Transverse colon (tissue), 4 donors: ENCODE data around the gene GNG11. TPM values are rescaled to one million over a fixed set of nuclear protein-coding genes. Genes with fewer than 3 reads are reported as not detected.

Source experiments
- DNase-seq: peaks from one replicate; pipeline ENCODE4 v3.0.0-alpha.2; 2019
- H3K27ac ChIP-seq, 4 donors: fragments of 200-600 bp; sonication (generic); 2 replicates each; pipeline ENCODE4 v1.5.1; 2016 to 2018; ENCODE audit warnings: inconsistent platforms in 4 of 4
- H3K27me3 ChIP-seq: fragments of 200-600 bp; sonication (generic); 2 replicates; pipeline ENCODE4 v1.5.1; 2017; ENCODE audit warnings: inconsistent platforms
- H3K36me3 ChIP-seq, 4 donors: fragments of 200-600 bp; sonication (generic); 2 replicates each; pipeline ENCODE4 v1.5.1; 2017 to 2019; ENCODE audit warnings: inconsistent platforms in 4 of 4
- H3K4me1 ChIP-seq, 4 donors: fragments of 200-600 bp; sonication (generic); 2 replicates each; pipeline ENCODE4 v1.5.1; 2017 to 2020; ENCODE audit warnings: inconsistent platforms in 4 of 4
- H3K4me3 ChIP-seq, 4 donors: fragments of 200-600 bp; sonication (generic); 1 replicate in 1 of 4; 2 replicates in 3 of 4; pipeline versions ENCODE4 v1.5.1 to v1.6.1; 2017 to 2019; ENCODE audit warnings: inconsistent platforms in 4 of 4
- H3K9me3 ChIP-seq, 2 donors: fragments of 200-600 bp; sonication (generic); 2 replicates each; pipeline ENCODE4 v1.5.1; 2017 to 2019; ENCODE audit warnings: inconsistent platforms in 2 of 2
- EP300 ChIP-seq: sonication (generic); formaldehyde crosslinking; IDR thresholded peaks from one replicate; pipeline ENCODE4 v1.6.1; 2017; ENCODE audit warnings: antibody characterized with exemption, low read depth
- POLR2A ChIP-seq: fragments of 450-650 bp; IDR thresholded peaks from one replicate; pipeline ENCODE4 v1.6.1; 2016; ENCODE audit warnings: antibody characterized with exemption, mild to moderate bottlenecking, moderate library complexity
- POLR2AphosphoS5 ChIP-seq, 3 donors: sonication (generic); formaldehyde crosslinking; IDR thresholded peaks; one replicate each; pipeline ENCODE4 v1.6.1; 2016; ENCODE audit warnings: antibody characterized with exemption in 3 of 3
- WGBS, 2 donors: methylation state at CpG; one replicate each; pipeline ENCODE4 v1.1.5; 2018; ENCODE audit warnings: low coverage in 1 of 2; 5-methylcytosine and 5-hydroxymethylcytosine counted together
- in situ Hi-C, 4 donors: fragments of 200-750 bp; cut with MboI; loops; one replicate each; pipeline versions ENCODE4 v1.15.0 to v1.15.1; 2017; ENCODE audit warnings: low sequenced_read_pairs in 3 of 4, low pct_ligation_motif_present in 1 of 4, low pct_unique_long_range_greater_than_20kb in 1 of 4
- intact Hi-C: fragments of 100-400 bp; cut with DNase I; formaldehyde crosslinking; loops from one replicate; pipeline ENCODE4 v1.15.1; 2023; ENCODE audit warnings: low total_unique reads
- total RNA-seq, 4 donors: library from RNA; depleted of rRNA; stranded (reverse); fragments of >200 nt; gene quantifications; one replicate each; pipeline ENCODE4 v1.1.0, GENCODE V29; 2016
- TF ChIP-seq, protein P1 (sequence below), 5 experiments: fragments of 200-600 bp in 3 of 5; fragments of 450-650 bp in 2 of 5; sonication (generic) in 3 of 5; IDR thresholded peaks; 1 replicate in 2 of 5; 2 replicates in 3 of 5; pipeline ENCODE4 v1.5.1; 2016 to 2017; ENCODE audit warnings: antibody characterized with exemption in 5 of 5, inconsistent platforms in 3 of 5, mild to moderate bottlenecking in 2 of 5, moderate library complexity in 1 of 5

GNG11 gene
- total RNA-seq, 4 donors from 2014 or later = 3.0 to 6.2 (median 4.7) TPM

DNA sequence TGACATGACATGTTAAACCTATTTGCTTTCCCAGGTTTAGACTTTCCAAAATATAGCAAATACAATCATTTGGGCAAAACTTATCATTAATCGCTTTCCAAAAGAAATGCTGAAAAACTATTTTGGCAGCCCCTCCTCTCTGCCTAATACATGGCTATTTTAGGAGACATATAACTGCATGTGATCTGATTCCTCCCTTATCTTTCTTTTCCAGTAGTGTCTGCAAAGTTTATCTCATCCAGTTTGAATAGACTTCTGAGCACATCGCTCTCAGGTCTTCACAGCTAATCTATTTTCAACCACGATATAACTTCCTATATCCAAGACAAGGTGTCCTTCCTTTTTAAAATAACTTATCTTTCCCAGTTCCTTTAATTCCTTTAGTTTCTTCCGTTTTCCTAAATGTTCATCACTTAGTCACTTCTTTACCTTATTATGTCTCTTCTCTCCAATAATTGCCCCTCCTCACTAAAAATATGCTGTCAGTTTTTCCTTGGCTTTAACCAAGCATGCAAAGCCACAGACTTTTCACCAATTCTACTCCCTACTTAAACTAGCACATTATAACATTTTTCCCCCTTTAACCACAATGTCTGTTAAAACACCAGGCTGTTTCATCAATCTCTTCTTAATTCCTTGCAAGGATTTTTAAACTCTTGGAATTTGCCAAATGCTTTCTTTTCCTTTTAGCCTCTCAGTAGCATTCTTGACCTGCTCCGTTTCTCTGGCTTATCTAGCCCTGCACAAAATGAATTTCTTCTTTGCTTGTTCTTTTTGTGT lies 24.4 kb downstream of the GNG11 start:
- no peaks in the 10 kb centered on the region for H3K27me3 ChIP-seq
- in situ Hi-C loops = no loop called here
- no peaks in the 10 kb centered on the region for H3K36me3 ChIP-seq
- no peak overlapping the region for H3K4me3 ChIP-seq
- intact Hi-C loops = loop anchor here (5.0 kb wide), 1 partner anchor 51 kb away; no protein-coding TSS in a partner anchor
- no peaks in the 10 kb centered on the region for H3K9me3 ChIP-seq
- 60 to 75% methylated on average over 5 of the region's 5 CpGs for whole genome bisulfite sequencing, 2 donors
- no peak for DNase-seq
- H3K27ac ChIP-seq = no peak overlapping the region
- no peak for TF ChIP-seq POLR2A
- no peak for TF ChIP-seq EP300
- TF ChIP-seq, protein P1, sequence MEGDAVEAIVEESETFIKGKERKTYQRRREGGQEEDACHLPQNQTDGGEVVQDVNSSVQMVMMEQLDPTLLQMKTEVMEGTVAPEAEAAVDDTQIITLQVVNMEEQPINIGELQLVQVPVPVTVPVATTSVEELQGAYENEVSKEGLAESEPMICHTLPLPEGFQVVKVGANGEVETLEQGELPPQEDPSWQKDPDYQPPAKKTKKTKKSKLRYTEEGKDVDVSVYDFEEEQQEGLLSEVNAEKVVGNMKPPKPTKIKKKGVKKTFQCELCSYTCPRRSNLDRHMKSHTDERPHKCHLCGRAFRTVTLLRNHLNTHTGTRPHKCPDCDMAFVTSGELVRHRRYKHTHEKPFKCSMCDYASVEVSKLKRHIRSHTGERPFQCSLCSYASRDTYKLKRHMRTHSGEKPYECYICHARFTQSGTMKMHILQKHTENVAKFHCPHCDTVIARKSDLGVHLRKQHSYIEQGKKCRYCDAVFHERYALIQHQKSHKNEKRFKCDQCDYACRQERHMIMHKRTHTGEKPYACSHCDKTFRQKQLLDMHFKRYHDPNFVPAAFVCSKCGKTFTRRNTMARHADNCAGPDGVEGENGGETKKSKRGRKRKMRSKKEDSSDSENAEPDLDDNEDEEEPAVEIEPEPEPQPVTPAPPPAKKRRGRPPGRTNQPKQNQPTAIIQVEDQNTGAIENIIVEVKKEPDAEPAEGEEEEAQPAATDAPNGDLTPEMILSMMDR (IDR thresholded peaks at IDR 0.05) = no peak
- no peak for TF ChIP-seq POLR2AphosphoS5 (IDR thresholded peaks at IDR 0.05)
- H3K4me1 ChIP-seq = no peaks in the 10 kb centered on the region

GRCh38 chr7:93948106-93948505 lies 26.6 kb downstream of the GNG11 start:
- H3K9me3 ChIP-seq = no peaks in the 10 kb centered on the region
- H3K27ac ChIP-seq = no peak overlapping the region
- H3K36me3 ChIP-seq = no peaks in the 10 kb centered on the region
- intact Hi-C loops = loop anchor here (5.0 kb wide), 1 partner anchor 49 kb away; no protein-coding TSS in a partner anchor
- H3K4me3 ChIP-seq = no peak overlapping the region
- no peaks in the 10 kb centered on the region for H3K27me3 ChIP-seq
- TF ChIP-seq POLR2AphosphoS5 (IDR thresholded peaks at IDR 0.05) (no peak), EP300 (no peak), POLR2A (no peak)
- TF ChIP-seq, protein P1 (IDR thresholded peaks at IDR 0.05) = no peak
- no peak for DNase-seq
- H3K4me1 ChIP-seq = no peaks in the 10 kb centered on the region
- in situ Hi-C loops = no loop called here
- WGBS, 2 donors = 25 to 40% methylated on average over 1 of the region's 1 CpG

GRCh38 chr7:93948873-93949272 lies 27.3 kb downstream of the GNG11 start:
- Histone ChIP-seq H3K4me1 (no peaks in the 10 kb centered on the region), H3K27me3 (no peaks in the 10 kb centered on the region), H3K4me3 (no peak overlapping the region), H3K27ac (no peak overlapping the region), H3K36me3 (no peaks in the 10 kb centered on the region), H3K9me3 (no peaks in the 10 kb centered on the region)
- 46 to 60% methylated on average over 2 of the region's 2 CpGs for WGBS, 2 donors
- intact Hi-C loops (loop anchor here (5.0 kb wide), 1 partner anchor 48 kb away; no protein-coding TSS in a partner anchor), in situ Hi-C loops (no loop called here)
- TF ChIP-seq POLR2AphosphoS5 (IDR thresholded peaks at IDR 0.05) (no peak), POLR2A (no peak), EP300 (no peak)
- TF ChIP-seq, protein P1 (IDR thresholded peaks at IDR 0.05) = no peak
- no peak for DNase-seq

DNA sequence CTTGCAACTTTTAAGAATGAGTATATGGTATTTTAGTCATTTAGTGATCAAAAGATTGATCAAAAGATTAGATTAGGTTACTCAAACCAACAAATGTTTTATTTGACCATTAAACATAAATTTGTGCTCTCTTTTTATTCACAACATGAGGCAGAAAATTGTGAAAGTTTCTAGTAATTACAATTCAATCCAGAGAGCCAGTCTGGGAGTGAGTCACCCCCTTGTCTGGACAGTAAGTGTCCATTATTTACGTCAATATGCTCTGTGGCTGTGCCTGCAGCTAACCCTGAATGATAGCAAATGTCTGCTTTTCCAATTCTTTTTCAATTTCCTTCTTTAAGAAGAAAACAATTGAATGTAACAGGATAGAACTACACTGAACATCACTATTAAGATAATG lies 27.9 kb downstream of the GNG11 start:
- Histone ChIP-seq H3K4me3 (no peak overlapping the region), H3K36me3 (no peaks in the 10 kb centered on the region), H3K27ac (no peak overlapping the region), H3K9me3 (no peaks in the 10 kb centered on the region), H3K4me1 (no peaks in the 10 kb centered on the region), H3K27me3 (no peaks in the 10 kb centered on the region)
- in situ Hi-C loops = no loop called here
- TF ChIP-seq POLR2AphosphoS5 (IDR thresholded peaks at IDR 0.05) = no peak
- DNase-seq = no peak
- intact Hi-C loops = loop anchor here (5.0 kb wide), 1 partner anchor 48 kb away; no protein-coding TSS in a partner anchor
- WGBS, 2 donors = 60 to 89% methylated on average over 1 of the region's 1 CpG
